Measurements from ENCODE around the gene C17orf107.
"Not testable (repeated sequence)": the region's sequence is repeated elsewhere in the genome, so short reads cannot be mapped to it uniquely, and the experiment has no call there.

Gene C17orf107

DNA sequence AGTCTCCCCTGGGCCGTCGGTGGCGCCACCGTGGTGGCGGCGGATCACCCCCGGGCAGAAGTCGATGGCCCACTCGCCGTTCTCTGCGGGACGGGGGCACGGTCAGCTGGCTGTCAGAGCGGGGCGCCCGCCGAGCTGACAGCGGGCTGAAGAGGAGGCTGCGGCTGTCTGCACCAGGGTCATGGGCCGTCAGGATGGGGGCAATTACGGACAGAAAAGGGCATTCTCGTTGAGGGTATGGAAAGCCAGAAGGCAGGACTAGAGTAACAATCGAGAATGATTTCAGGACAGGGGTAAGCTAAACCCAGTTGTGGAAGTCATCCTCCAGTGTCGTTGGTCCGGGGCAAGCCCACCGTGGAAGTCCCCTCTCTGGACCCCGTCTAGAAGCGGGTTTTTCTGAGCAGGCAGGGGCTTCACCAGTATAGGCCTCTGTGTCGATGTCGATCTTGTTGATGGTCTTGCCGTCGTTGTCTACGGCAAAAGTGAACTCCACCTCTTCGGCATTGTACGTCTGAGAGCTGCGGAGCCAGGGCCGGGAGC is 1.8 kb downstream of the C17orf107 start:
- no peak for DNase-seq

- no peak for DNase-seq
Observed at GRCh38 chr17:4901648-4902344, 2.5 kb downstream of the C17orf107 start.

DNA sequence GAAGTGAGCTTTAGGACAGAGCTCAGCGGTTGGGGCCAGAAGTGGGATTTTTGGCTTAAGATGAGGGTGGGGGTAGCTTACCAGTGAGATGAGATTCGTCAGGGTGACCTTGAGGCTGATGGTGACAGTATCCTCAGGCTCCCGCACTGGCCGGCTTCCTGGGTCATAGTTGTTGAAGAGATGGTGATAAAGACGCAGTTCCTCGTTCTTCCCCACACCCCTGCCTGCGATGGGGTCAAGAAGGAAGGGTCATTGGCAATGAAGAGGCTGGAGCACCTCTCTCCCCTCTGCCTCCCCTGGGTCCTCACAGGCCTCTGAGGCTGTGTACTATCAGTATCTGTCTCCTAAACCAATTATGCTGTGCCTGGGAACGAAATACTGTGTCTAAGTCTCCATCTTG is 3.2 kb downstream of the C17orf107 start:
- no peak for DNase-seq

DNA sequence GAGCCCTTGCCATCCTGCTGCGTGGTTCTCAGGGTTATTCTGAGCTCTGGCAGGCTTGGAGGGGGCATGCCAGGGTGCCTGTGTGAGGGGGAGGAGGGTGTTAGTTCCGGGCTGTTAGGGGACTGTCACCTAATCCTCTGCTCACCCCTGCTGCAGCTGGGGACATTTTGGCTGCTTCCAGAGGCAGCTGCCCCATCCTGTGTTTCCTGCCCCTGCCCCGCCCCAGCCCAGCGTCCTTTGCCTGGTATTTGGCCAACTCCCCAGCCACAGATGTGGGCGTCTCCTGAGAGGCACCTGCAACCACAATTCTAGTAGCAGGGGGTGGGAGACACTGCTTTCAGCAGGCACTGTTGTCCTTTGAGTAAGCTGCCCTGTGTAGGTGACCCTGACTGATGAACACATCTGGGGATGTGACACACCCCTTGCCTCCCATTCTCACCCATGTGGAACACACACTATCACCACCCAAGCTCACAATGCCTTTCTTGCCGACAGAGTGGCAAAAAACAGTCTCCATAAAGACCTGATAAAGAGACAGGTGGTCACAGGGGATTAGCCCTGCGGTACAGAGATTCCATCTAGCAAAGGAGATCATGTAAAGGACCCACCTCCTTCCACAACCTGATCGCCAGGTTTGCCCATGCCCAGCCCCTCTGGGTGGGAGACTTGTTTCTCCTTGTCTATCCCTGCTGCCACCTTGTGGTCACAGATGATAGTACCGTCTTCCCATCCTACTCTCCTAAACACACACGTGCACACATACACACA is 3.9 kb downstream of the C17orf107 start, which contains the start of gene CHRNE:
Gene CHRNE (minus strand): TSS at position 48 of the 768 bp plus-strand sequence. CDS start 35 bp downstream, at position 13.
- no peak for DNase-seq

- DNase-seq: not testable (repeated sequence)
Observed at GRCh38 chr17:4906642-4907041, 7.3 kb downstream of the C17orf107 start.

GRCh38 chr17:4908301-4908700 is 9.0 kb downstream of the C17orf107 start:
- DNase-seq: no peak

DNA sequence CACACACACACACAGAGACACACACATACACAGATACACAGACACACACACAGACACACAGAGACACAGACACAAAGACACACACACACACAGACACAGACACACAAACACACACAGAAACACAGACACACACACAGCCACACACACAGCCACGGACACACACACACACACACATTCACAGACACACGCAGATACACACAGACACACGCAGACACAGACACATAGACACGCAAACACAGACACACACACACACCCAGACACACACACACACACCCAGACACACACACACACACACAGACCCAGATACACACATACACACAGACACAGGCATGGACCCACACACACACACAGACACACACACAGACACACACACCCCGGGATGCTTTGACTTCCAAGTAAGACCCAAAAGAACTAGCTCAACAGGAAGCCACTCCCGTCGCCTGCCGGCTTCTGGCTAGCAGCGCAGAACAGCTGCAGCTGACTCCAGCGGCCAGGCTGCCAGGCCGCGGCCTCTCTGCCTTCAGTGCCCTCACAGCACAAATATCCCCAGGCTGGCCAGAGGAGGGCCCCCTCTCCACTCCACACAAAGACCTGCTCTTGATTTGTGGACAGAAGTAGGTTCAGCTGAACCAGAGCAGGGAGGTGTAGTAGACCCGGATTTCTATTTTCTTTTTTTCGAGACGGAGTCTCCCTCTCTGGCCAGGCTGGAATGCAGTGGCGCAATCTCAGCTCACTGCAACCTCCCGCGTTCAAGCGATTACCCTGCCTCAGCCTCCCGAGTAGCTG is 9.6 kb downstream of the C17orf107 start:
- peak; percentile 73 for DNase-seq

DNA sequence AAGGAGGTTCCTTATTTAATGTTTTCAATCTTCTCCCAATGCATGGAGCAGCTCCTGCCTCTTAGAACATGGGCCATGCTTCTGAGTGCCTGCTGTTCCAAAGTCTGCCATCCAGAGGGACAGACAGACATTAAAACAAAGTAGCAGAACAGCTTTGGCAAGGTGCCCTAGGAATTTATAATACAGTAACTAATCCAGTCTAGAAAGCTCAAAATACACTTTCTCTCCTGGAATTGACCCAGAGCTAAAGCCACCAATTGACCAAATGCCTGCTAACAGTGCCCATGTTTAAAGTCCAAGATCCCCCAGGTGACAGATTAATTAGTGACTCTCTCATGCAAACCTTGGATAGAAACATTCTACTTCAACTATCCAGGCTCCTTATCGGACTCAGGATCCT is 14.7 kb downstream of the C17orf107 start:
- DNase-seq: no peak

DNA sequence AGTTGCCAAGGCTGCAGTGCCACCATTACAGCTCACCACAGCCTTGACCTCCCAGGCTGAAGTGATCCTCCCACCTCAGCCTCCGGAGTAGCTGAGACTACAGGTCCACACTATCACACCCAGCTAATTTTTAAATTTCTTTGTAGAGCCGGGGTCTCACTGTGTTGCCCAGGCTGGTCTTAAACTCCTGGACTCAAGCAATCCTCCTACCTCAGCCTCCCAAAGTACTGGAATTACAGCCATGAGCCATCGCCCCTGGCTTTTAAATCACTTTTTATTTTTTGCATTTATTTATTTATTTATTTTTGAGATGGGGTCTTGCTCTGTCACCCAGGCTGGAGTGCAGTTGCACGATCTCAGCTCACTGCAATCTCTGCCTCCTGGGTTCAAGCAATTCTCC is 15.2 kb downstream of the C17orf107 start:
- not testable (repeated sequence) for DNase-seq

DNA sequence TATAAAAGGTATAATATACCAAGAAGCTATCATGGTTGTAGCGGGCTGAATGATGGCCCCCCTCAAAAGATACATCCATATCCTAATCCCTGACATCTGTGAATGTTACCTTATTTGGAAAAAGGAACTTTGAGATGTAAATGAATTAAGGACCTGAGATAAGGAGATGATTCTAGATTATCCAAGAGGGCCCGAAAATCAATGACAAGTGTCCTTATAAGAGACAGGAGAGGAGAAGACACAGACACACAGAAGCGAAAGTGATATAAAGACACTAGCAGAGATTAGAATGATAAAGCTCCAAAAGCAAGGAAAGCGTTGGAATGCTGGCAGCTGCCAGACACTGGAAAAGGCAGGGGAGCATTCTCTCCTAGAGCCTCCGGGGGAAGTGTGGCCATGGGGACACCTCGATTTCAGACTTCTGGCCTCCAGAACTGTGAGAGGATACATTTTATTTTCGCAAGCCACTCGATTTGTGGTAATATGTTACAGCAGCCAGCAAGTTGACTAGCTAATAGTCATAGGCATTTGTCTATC is 20.2 kb downstream of the C17orf107 start:
- no peak for DNase-seq

DNA sequence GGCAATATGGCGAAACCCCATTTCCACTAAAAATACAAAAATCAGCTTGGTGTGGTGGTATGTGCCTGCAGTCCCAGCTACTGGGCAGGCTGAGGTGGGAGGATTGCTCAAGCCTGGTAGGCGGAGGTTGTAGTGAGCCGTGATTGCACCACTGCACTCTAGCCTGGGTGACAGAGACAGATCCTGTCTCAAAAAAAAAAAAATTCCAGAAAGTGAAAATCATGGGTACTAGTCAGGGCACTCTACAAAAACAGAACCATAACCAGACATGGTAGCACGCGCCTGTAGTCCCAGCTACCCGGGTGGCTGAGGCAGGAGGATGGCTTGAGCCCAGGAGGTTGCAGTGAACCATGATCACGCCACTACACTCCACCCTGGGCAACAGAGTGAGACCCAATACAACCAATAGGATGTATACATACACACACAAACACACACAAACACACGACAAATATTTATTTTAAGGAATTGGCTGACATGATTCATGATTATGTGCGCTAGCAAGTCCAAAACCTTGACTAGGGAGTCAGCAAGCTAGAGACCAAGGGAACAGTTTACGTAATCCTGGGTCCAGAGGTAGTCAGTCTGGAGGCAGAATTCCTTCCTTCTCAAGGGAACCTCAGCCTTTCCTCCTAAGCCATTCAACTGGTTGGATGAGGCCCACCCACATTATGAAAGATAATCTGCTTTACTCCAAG is 21.2 kb downstream of the C17orf107 start:
- DNase-seq: no peak

GRCh38 chr17:4921320-4921719 is 22.0 kb downstream of the C17orf107 start:
- no peak for DNase-seq

GRCh38 chr17:4926577-4927335 is 27.4 kb downstream of the C17orf107 start:
- not testable (repeated sequence) for DNase-seq

GRCh38 chr17:4928881-4929280 is 29.5 kb downstream of the C17orf107 start:
- DNase-seq: no peak

DNA sequence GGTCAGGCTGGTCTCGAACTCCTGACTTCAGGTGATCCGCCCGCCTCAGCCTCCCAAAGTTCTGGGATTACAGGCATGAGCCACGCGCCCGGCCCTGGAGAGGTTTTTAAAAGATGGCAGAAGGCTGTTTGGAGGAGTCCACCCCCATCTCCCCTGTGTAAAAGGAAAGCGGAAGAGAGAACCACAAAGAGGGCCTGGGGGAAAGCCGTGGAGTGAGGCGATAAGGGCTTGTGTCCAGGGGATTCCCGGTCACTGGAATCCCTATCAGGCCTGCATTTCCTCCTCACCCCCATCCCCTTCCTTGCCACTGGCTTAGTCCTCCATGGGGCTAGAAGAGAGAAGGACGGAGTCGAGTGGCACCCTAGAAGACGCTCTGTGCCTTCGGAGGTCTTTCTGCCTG is 32.6 kb downstream of the C17orf107 start, which contains the start of gene GP1BA:
Gene GP1BA (plus strand): TSS at position 315 of the 400 bp plus-strand sequence. CDS start 328 bp downstream, outside the sequence.
- DNase-seq: no peak

DNA sequence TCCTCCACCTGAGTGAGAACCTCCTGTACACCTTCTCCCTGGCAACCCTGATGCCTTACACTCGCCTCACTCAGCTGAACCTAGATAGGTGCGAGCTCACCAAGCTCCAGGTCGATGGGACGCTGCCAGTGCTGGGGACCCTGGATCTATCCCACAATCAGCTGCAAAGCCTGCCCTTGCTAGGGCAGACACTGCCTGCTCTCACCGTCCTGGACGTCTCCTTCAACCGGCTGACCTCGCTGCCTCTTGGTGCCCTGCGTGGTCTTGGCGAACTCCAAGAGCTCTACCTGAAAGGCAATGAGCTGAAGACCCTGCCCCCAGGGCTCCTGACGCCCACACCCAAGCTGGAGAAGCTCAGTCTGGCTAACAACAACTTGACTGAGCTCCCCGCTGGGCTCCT is 33.4 kb downstream of the C17orf107 start:
- no peak for DNase-seq

GRCh38 chr17:4933646-4934045 is 34.3 kb downstream of the C17orf107 start:
- DNase-seq: no peak

GRCh38 chr17:4934173-4934979 is 35.0 kb downstream of the C17orf107 start:
- DNase-seq: no peak

GRCh38 chr17:4935650-4936049 is 36.3 kb downstream of the C17orf107 start:
- no peak for DNase-seq

GRCh38 chr17:4936436-4936835 is 37.1 kb downstream of the C17orf107 start:
- DNase-seq: no peak
